Ovary (tissue), 3 donors: Measurements from ENCODE around the gene EGLN2.

Source experiments
- EP300 ChIP-seq: sonication (generic); formaldehyde crosslinking; IDR thresholded peaks from one replicate; pipeline ENCODE4 v1.6.1; 2017; ENCODE audit warnings: antibody characterized with exemption
- TF ChIP-seq, protein P1 (sequence below), 3 donors: fragments of 450-650 bp in 2 of 3; fragments of 200-600 bp in 1 of 3; IDR thresholded peaks; one replicate each; pipeline versions ENCODE4 v1.5.1 to v1.8.0; 2016 to 2022; ENCODE audit warnings: antibody characterized with exemption in 3 of 3, mild to moderate bottlenecking in 1 of 3
- donor health status: DM: no; HTN: no; CAD: no.

DNA sequence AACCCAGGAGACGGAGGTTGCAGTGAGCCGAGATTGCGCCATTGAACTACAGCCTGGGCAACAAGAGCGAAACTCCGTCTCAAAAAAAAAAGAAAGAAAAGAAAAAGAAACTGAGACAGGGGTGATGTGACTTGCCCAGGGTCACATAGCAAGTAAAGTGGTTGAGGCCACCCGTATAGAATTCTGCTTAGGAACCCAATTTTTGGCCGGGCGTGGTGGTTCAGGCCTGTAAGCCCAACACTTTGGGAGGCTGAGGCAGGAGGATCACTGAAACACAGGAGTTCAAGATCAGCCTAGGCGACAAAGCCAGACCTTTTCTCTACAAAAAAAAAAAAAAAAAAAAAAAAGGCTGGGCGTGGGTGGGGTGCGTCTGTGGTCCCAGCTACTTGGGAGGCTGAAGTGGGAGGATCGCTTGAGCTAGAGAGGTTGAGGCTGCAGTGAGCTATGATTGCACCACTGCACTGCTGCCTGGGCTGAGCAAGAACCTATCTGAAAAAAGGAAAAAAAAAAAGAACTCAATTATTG is 46.7 kb upstream of the EGLN2 start:
- TF ChIP-seq, protein P1, sequence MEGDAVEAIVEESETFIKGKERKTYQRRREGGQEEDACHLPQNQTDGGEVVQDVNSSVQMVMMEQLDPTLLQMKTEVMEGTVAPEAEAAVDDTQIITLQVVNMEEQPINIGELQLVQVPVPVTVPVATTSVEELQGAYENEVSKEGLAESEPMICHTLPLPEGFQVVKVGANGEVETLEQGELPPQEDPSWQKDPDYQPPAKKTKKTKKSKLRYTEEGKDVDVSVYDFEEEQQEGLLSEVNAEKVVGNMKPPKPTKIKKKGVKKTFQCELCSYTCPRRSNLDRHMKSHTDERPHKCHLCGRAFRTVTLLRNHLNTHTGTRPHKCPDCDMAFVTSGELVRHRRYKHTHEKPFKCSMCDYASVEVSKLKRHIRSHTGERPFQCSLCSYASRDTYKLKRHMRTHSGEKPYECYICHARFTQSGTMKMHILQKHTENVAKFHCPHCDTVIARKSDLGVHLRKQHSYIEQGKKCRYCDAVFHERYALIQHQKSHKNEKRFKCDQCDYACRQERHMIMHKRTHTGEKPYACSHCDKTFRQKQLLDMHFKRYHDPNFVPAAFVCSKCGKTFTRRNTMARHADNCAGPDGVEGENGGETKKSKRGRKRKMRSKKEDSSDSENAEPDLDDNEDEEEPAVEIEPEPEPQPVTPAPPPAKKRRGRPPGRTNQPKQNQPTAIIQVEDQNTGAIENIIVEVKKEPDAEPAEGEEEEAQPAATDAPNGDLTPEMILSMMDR (IDR thresholded peaks at IDR 0.05): no peak
- no peak for TF ChIP-seq EP300
